Brain microvascular endothelial cell (primary cell): ENCODE results near the gene TMEM123.
A peak's percentile ranks its signal among the peaks of the same experiment; 100 is the strongest.

Experiments
- DNase-seq: peaks from one replicate; pipeline ENCODE4 v3.0.0-alpha.2; 2020
- H3K27ac ChIP-seq: fragments of 250-450 bp; sonication (Bioruptor Pico); 2 replicates; pipeline ENCODE4 v1.5.1; 2020; ENCODE audit warnings: mild to moderate bottlenecking, moderate library complexity
- H3K27me3 ChIP-seq: fragments of 250-450 bp; sonication (Bioruptor Pico); replicated peaks from 2 replicates; pipeline ENCODE4 v1.5.1; 2020; ENCODE audit warnings: mild to moderate bottlenecking
- H3K36me3 ChIP-seq: fragments of 250-450 bp; sonication (Bioruptor Pico); replicated peaks from 2 replicates; pipeline ENCODE4 v1.5.1; 2020; ENCODE audit warnings: mild to moderate bottlenecking
- H3K4me3 ChIP-seq: 2 replicates; pipeline ENCODE4 v1.5.1; 2011; ENCODE audit warnings: low read depth, mild to moderate bottlenecking, control low read depth, low read length, moderate library complexity
- in situ Hi-C: cut with HindIII; loops from 2 replicates; pipeline ENCODE4 v1.10.0; 2017; ENCODE audit warnings: low sequenced_read_pairs, low pct_ligation_motif_present
- TF ChIP-seq, protein P1 (sequence below): IDR thresholded peaks from 2 replicates; pipeline ENCODE4 v1.5.1; 2011; ENCODE audit warnings: low read depth, mild to moderate bottlenecking, moderate library complexity, low read length, control low read depth, inconsistent platforms; ENCODE audit errors: missing control alignments

Gene TMEM123, protein sequence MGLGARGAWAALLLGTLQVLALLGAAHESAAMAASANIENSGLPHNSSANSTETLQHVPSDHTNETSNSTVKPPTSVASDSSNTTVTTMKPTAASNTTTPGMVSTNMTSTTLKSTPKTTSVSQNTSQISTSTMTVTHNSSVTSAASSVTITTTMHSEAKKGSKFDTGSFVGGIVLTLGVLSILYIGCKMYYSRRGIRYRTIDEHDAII

DNA sequence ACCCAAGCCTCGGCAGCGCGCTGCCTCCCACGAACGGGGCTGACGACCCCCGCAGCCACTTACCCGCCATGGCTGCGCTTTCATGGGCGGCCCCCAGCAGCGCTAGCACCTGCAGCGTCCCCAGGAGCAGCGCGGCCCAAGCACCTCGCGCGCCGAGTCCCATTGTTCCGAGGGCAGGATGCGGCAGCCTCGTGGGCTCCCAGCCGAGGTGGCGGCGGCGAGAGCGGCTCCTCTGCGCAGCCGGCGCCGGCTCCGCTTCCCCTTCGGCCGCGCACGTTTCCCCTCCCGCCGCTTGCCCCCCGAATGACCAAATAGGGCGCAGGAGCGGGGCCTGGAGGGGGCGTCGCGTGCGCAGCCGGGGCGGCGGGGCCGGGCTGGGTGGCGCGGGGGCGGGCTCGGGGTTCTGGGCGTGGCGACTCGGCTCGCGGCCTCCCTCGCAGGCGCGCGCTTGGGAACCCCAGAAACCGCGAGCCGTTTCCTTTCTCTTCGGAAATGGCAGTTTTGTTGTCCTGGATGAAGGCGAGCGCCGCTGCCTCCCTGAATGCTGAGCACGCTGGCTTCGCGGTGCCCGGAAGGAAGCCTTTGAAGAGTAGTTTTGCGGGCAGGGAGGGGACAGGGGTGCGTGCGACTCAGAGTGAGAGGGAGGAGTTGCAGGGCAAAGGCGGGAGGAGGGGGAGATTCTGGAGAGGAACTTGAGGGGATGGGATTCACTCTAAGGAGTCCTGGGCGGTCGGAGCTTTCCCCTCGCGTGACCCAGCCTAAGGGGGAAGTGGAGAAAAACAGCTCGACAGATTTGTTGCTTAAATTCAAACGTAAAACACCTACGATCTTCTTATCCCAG lies at the start of gene TMEM123:
Gene TMEM123 (minus strand): TSS at position 305 of the 841 bp plus-strand sequence. CDS start 142 bp downstream, at position 163.
- in situ Hi-C loops = no loop called here
- DNase-seq = peak; percentile 34
- H3K27me3 ChIP-seq = no peaks in the 10 kb centered on the region
- peak within 1 kb of the TSS; percentile 18 for H3K27ac ChIP-seq
- TF ChIP-seq, protein P1, sequence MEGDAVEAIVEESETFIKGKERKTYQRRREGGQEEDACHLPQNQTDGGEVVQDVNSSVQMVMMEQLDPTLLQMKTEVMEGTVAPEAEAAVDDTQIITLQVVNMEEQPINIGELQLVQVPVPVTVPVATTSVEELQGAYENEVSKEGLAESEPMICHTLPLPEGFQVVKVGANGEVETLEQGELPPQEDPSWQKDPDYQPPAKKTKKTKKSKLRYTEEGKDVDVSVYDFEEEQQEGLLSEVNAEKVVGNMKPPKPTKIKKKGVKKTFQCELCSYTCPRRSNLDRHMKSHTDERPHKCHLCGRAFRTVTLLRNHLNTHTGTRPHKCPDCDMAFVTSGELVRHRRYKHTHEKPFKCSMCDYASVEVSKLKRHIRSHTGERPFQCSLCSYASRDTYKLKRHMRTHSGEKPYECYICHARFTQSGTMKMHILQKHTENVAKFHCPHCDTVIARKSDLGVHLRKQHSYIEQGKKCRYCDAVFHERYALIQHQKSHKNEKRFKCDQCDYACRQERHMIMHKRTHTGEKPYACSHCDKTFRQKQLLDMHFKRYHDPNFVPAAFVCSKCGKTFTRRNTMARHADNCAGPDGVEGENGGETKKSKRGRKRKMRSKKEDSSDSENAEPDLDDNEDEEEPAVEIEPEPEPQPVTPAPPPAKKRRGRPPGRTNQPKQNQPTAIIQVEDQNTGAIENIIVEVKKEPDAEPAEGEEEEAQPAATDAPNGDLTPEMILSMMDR = no peak
- peak within 1 kb of the TSS; percentile 81 for H3K4me3 ChIP-seq
- no peaks in the 10 kb centered on the region for H3K36me3 ChIP-seq

DNA sequence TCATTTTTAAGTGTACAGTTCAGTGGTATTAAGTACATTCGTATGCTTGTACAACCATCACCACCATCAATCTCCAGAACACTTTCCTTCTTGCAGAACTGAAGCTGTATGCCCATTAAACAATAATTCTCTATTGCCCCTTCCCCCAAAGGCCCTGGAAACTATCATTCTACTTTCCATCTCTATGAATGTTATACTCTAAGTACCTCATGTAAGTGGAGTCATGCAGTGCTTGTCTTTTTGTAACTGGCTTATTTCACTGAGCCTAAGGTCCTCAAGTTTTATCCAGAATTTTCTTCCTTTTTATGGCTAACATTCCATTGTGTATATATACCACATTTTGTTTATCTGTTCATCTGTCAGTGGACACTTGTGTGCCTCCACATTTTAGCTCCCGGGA lies 48.3 kb upstream of the TMEM123 start:
- Histone ChIP-seq H3K27me3 (no peaks in the 10 kb centered on the region), H3K36me3 (no peaks in the 10 kb centered on the region), H3K4me3 (no peak overlapping the region), H3K27ac (no peak overlapping the region)
- DNase-seq = no peak
- in situ Hi-C loops = no loop called here
- TF ChIP-seq, protein P1 = no peak

DNA sequence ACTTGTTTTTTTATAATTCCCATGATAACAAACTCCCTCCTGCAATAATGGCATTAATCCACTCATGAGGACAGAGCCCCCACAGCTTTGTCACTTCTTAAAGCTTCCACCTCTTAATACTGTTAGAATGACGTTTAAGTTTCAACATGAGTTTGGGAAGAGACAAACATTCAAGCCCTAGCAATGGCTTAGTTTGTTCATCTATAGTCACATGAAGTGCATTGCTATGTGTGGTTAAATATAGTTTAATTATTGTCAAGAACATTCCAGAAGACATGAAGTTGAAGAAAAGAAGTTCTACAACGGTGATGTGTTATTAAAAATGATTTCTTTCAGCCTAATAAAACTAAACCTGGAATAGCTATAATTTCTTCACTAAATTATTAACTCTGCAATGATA lies 47.4 kb upstream of the TMEM123 start:
- H3K36me3 ChIP-seq = no peaks in the 10 kb centered on the region
- no peak overlapping the region for H3K27ac ChIP-seq
- no peak overlapping the region for H3K4me3 ChIP-seq
- H3K27me3 ChIP-seq = no peaks in the 10 kb centered on the region
- no peak for DNase-seq
- TF ChIP-seq, protein P1 = no peak
- in situ Hi-C loops = no loop called here

DNA sequence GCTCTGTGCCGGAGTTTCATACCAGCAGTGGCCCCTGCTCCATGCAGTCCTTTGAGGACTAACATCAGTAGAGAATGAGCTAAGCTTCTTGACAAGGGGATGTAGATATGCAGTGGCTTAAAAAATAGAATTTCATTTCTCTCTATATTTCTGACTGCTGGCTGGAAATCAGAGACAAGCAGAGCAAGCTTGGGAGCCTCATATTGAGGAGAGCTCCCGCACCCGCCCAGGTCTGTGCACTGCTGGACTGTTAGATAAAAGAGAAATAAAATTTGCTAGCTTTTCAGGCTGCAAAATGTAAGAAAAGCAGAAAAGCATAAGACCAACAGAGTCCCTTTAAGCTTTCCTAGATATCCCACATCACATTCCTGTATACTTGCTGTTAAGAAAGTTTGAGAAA lies 46.6 kb upstream of the TMEM123 start:
- no peak for DNase-seq
- in situ Hi-C loops = no loop called here

DNA sequence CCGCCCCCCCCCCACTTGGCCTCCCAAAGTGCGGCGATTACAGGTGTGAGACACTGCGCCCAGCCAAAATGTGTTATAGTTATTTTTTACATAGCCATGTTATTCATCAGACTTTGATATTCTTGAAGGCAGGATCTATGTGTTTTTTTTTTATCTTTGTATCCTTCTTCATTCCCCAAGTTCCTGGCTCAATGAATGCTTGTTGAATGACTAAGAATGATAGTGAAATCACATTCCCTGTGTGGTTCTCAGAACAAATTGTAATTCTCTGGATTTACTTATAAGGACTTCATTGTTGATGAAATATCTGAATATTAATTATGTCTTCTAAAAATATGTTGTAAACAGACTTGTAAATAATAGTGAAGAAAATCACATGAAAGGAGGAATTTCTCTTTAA lies 44.5 kb upstream of the TMEM123 start:
- Histone ChIP-seq H3K36me3 (no peaks in the 10 kb centered on the region), H3K27ac (no peak overlapping the region), H3K27me3 (no peaks in the 10 kb centered on the region), H3K4me3 (no peak overlapping the region)
- in situ Hi-C loops = no loop called here
- TF ChIP-seq, protein P1 = no peak
- no peak for DNase-seq

More for the DNA sequence above, 46.6 kb upstream of the TMEM123 start:
- Histone ChIP-seq H3K4me3 (no peak overlapping the region), H3K27ac (no peak overlapping the region), H3K27me3 (no peaks in the 10 kb centered on the region), H3K36me3 (no peaks in the 10 kb centered on the region)
- TF ChIP-seq, protein P1 = no peak
